WTC11 (cell line): ENCODE measurements around the gene PDIA2. TPM values are rescaled to one million over a fixed set of nuclear protein-coding genes. Genes with fewer than 3 reads are reported as not detected.

Source experiments
- ATAC-seq: fragments of 200-7000 bp; cut with Tn5 transposase; 2 replicates; pipeline ENCODE4 v1.10.0; 2021; ENCODE audit warnings: mild to moderate bottlenecking, moderate library complexity
- CTCF ChIA-PET: fragments of 300-600 bp; sonication (Branson Sonifier 250); formaldehyde crosslinking; loops from one replicate; lab custom pipeline; 2021; ENCODE audit warnings: antibody characterized with exemption; lab: Charles Lee
- POLR2A ChIA-PET: fragments of 350-600 bp; sonication (Branson Sonifier 250); formaldehyde crosslinking; loops from one replicate; lab custom pipeline; 2021; ENCODE audit warnings: antibody characterized with exemption; lab: Charles Lee
- DNase-seq: peaks from one replicate; pipeline ENCODE4 v3.0.0; 2021; ENCODE audit warnings: low spot score
- H3K27ac Mint-ChIP-seq: 2 replicates; pipeline ENCODE4 v1.8.0; 2021; ENCODE audit warnings: mixed read lengths
- H3K27me3 Mint-ChIP-seq: 2 replicates; pipeline ENCODE4 v1.8.0; 2021; ENCODE audit warnings: low read depth, mild to moderate bottlenecking, moderate library complexity, mixed read lengths
- H3K36me3 Mint-ChIP-seq: 2 replicates; pipeline ENCODE4 v1.8.0; 2021; ENCODE audit warnings: mixed read lengths
- H3K4me1 Mint-ChIP-seq: 2 replicates; pipeline ENCODE4 v1.8.0; 2022; ENCODE audit warnings: mixed read lengths
- H3K4me3 Mint-ChIP-seq: 2 replicates; pipeline ENCODE4 v1.8.0; 2021; ENCODE audit warnings: mild to moderate bottlenecking, moderate library complexity, mixed read lengths
- H3K9me3 Mint-ChIP-seq: 2 replicates; pipeline ENCODE4 v1.8.0; 2021; ENCODE audit warnings: mixed read lengths
- CREB1 ChIP-seq: sonication (generic); formaldehyde crosslinking; IDR thresholded peaks from 2 replicates; pipeline ENCODE4 v1.8.0; 2023; ENCODE audit warnings: mild to moderate bottlenecking, missing genetic modification reagents
- E2F5 ChIP-seq: sonication (generic); formaldehyde crosslinking; IDR thresholded peaks from 2 replicates; pipeline ENCODE4 v1.8.1; 2022; ENCODE audit warnings: mild to moderate bottlenecking, moderate library complexity, missing genetic modification reagents
- ERG ChIP-seq: fragments of 250-450 bp; sonication (Bioruptor Pico); IDR thresholded peaks from 2 replicates; pipeline ENCODE4 v1.8.0; 2021; ENCODE audit warnings: mild to moderate bottlenecking
- FOXJ3 ChIP-seq: sonication (generic); formaldehyde crosslinking; IDR thresholded peaks from 2 replicates; pipeline ENCODE4 v1.9.0; 2021; ENCODE audit warnings: missing genetic modification reagents, mild to moderate bottlenecking, borderline replicate concordance
- FOXK1 ChIP-seq: sonication (generic); formaldehyde crosslinking; IDR thresholded peaks from 2 replicates; pipeline ENCODE4 v1.8.0; 2022; ENCODE audit warnings: mild to moderate bottlenecking, moderate library complexity, missing genetic modification reagents
- FOXP4 ChIP-seq: sonication (generic); formaldehyde crosslinking; IDR thresholded peaks from 2 replicates; pipeline ENCODE4 v1.8.0; 2022; ENCODE audit warnings: mild to moderate bottlenecking, missing genetic modification reagents
- GRHL2 ChIP-seq: fragments of 250-450 bp; sonication (Bioruptor Pico); IDR thresholded peaks from 2 replicates; pipeline ENCODE4 v1.8.0; 2022; ENCODE audit warnings: mild to moderate bottlenecking, moderate library complexity; ENCODE audit not compliant: insufficient replicate concordance, severe bottlenecking
- HMGXB4 ChIP-seq: sonication (generic); formaldehyde crosslinking; IDR thresholded peaks from 2 replicates; pipeline ENCODE4 v1.8.1; 2023; ENCODE audit warnings: mild to moderate bottlenecking, moderate library complexity, missing genetic modification reagents
- IRF1 ChIP-seq: sonication (generic); formaldehyde crosslinking; IDR thresholded peaks from 2 replicates; pipeline ENCODE4 v1.8.0; 2023; ENCODE audit warnings: missing genetic modification reagents
- MAX ChIP-seq: sonication (generic); formaldehyde crosslinking; IDR thresholded peaks from 2 replicates; pipeline ENCODE4 v1.8.0; 2022; ENCODE audit warnings: mild to moderate bottlenecking, missing genetic modification reagents
- NFYB ChIP-seq: sonication (generic); formaldehyde crosslinking; conservative IDR thresholded peaks from 2 replicates; pipeline ENCODE4 v1.8.0; 2022; ENCODE audit warnings: low read depth, missing genetic modification reagents
- NR1H2 ChIP-seq: sonication (generic); formaldehyde crosslinking; IDR thresholded peaks from 2 replicates; pipeline ENCODE4 v1.9.0; 2021; ENCODE audit warnings: mild to moderate bottlenecking, moderate library complexity, missing genetic modification reagents
- NR3C1 ChIP-seq: sonication (generic); formaldehyde crosslinking; conservative IDR thresholded peaks from 2 replicates; pipeline ENCODE4 v1.8.1; 2023; ENCODE audit warnings: low read depth, mild to moderate bottlenecking, missing genetic modification reagents
- OVOL2 ChIP-seq: fragments of 250-450 bp; sonication (Bioruptor Pico); IDR thresholded peaks from 2 replicates; pipeline ENCODE4 v1.9.0; 2021; ENCODE audit warnings: mild to moderate bottlenecking, borderline replicate concordance
- PRRX2 ChIP-seq: fragments of 250-450 bp; sonication (Bioruptor Pico); IDR thresholded peaks from 2 replicates; pipeline ENCODE4 v1.8.0; 2021; ENCODE audit warnings: mild to moderate bottlenecking
- SMAD3 ChIP-seq: sonication (generic); formaldehyde crosslinking; IDR thresholded peaks from 2 replicates; pipeline ENCODE4 v1.8.0; 2022; ENCODE audit warnings: missing genetic modification reagents, mild to moderate bottlenecking, borderline replicate concordance
- SMAD4 ChIP-seq: sonication (generic); formaldehyde crosslinking; IDR thresholded peaks from 2 replicates; pipeline ENCODE4 v1.8.0; 2022; ENCODE audit warnings: mild to moderate bottlenecking, missing genetic modification reagents
- ZMAT4 ChIP-seq: fragments of 250-450 bp; sonication (Bioruptor Pico); IDR thresholded peaks from 2 replicates; pipeline ENCODE4 v1.9.0; 2021; ENCODE audit warnings: mild to moderate bottlenecking
- ZNF232 ChIP-seq: sonication (generic); formaldehyde crosslinking; IDR thresholded peaks from 2 replicates; pipeline ENCODE4 v1.8.0; 2022; ENCODE audit warnings: mild to moderate bottlenecking, missing genetic modification reagents
- ZNF263 ChIP-seq: sonication (generic); formaldehyde crosslinking; IDR thresholded peaks from 2 replicates; pipeline ENCODE4 v1.8.1; 2022; ENCODE audit warnings: low read depth, mild to moderate bottlenecking, moderate library complexity, missing genetic modification reagents
- ZNF671 ChIP-seq: fragments of 250-450 bp; sonication (Bioruptor Pico); IDR thresholded peaks from 2 replicates; pipeline ENCODE4 v1.8.0; 2021; ENCODE audit warnings: mild to moderate bottlenecking
- total RNA-seq: library from RNA; stranded (reverse); gene quantifications from 3 replicates; pipeline ENCODE4 v1.2.3, GENCODE V29; 2021

PDIA2 gene
- total RNA-seq, 1 experiment from 2014 or later, result 2.4 TPM

- TF ChIP-seq IRF1 (CRISPR knock-in tag) (no peak), ZNF671 (CRISPR knock-in tag) (no peak)
- TF ChIP-seq, all 79 proteins: peak for 0
Measured at GRCh38 chr16:240559-240958, 42.4 kb upstream of the PDIA2 start (continued).

- Mint-ChIP-seq H3K9me3 (no peaks in the 10 kb centered on the region), H3K4me3 (no peak overlapping the region), H3K36me3 (peaks cover 3% of the 10 kb centered on the region), H3K4me1 (no peaks in the 10 kb centered on the region), H3K27ac (peak overlapping the region; percentile 60), H3K27me3 (no peaks in the 10 kb centered on the region)
- DNase-seq (no peak), ATAC-seq (no peak)
- CTCF ChIA-PET, result interaction anchor here (1.2 kb wide), 1 partner anchor 120 kb away, joined by 3 read pairs; no protein-coding TSS in a partner anchor
- TF ChIP-seq NR1H2 (CRISPR knock-in tag), result no peak
- TF ChIP-seq FOXJ3, result no peak
- TF ChIP-seq ZNF232, result no peak
- TF ChIP-seq CREB1, result no peak
- no peak for TF ChIP-seq ERG (CRISPR knock-in tag)
- no peak for TF ChIP-seq NFYB (CRISPR knock-in tag)
- no peak for TF ChIP-seq ZMAT4 (CRISPR knock-in tag)
- no peak for TF ChIP-seq PRRX2
- TF ChIP-seq MAX, result no peak
- TF ChIP-seq FOXP4 (CRISPR knock-in tag), result no peak
- TF ChIP-seq NR3C1, result no peak
- TF ChIP-seq SMAD3, result no peak
- TF ChIP-seq GRHL2 (CRISPR knock-in tag), result no peak
- TF ChIP-seq OVOL2, result no peak
- no peak for TF ChIP-seq SMAD4 (CRISPR knock-in tag)
- no peak for TF ChIP-seq ZNF263 (CRISPR knock-in tag)
- no peak for TF ChIP-seq E2F5 (CRISPR knock-in tag)
- no peak for TF ChIP-seq FOXK1 (CRISPR knock-in tag)
- POLR2A ChIA-PET, result interaction anchor here (0.7 kb wide), 1 partner anchor 116 kb away, joined by 4 read pairs; no protein-coding TSS in a partner anchor
Measured at GRCh38 chr16:242281-242680, 40.7 kb upstream of the PDIA2 start.

- Mint-ChIP-seq H3K9me3 (no peaks in the 10 kb centered on the region), H3K4me1 (no peaks in the 10 kb centered on the region), H3K4me3 (no peak overlapping the region), H3K27ac (no peak overlapping the region), H3K36me3 (no peaks in the 10 kb centered on the region), H3K27me3 (no peaks in the 10 kb centered on the region)
- no peak for ATAC-seq
- CTCF ChIA-PET, result interaction anchor here (0.8 to 1.7 kb wide), 2 partner anchors 76 to 110 kb away, joined by 3 to 6 read pairs; no protein-coding TSS in a partner anchor
- POLR2A ChIA-PET, result no interaction called here
- TF ChIP-seq HMGXB4 (CRISPR knock-in tag) (no peak), PRRX2 (no peak)
- DNase-seq, result no peak
Measured at GRCh38 chr16:243348-243747, 39.6 kb upstream of the PDIA2 start.
